NCI-H345 treated with DMSO at 0.1 percent for 48 hours (cell line): Measurements from ENCODE around the gene CLASP1.

Source experiments
- DNase-seq: peaks from one replicate; lab custom pipeline; 2025; ENCODE audit not compliant: unreplicated experiment; lab: John Stamatoyannopoulos, UW

Gene CLASP1

DNA sequence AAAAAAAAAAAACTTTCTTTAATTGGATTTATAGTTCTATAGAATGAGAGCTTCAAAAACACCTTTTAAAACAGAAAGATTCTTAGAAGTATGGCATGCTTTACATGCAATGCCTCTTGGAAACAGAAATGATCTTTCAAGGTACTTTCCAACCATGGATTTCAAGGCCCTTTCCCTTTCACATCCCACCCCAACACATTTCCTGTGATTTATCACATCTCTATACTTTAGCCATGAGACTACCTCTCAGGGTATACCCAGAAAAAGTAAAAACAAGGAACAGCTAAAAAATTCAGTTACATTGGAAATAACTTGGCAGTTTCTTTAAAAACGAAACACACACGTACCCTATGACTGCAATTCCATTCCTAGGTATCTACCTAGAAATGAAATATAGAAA is 103.3 kb downstream of the CLASP1 start:
- DNase-seq = no peak

- no peak for DNase-seq
These were observed 104.0 kb downstream of the CLASP1 start for GRCh38 chr2:121545257-121545656.

DNA sequence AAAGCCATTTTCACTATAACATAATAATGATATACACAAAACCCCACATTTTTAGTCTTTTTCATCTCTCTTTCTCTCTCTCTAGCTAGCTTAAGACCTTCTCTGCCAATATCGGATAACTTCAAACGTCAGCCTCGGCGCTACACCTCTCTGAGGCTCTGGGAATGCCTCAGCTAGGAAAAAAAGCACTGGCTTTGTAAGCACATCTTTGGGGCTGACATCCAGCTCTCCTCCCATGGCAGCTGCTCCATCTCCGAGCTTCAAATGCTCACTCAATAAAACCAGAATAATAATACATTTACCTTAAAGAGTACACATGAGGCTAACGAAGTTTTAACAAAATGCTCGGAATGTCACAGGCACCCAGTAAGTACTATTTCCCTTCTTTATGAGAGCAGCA is 107.8 kb downstream of the CLASP1 start:
- no peak for DNase-seq

- no peak for DNase-seq
These were observed 109.4 kb downstream of the CLASP1 start for GRCh38 chr2:121539750-121540469.

GRCh38 chr2:121536850-121537557 is 112.3 kb downstream of the CLASP1 start:
- no peak for DNase-seq

DNA sequence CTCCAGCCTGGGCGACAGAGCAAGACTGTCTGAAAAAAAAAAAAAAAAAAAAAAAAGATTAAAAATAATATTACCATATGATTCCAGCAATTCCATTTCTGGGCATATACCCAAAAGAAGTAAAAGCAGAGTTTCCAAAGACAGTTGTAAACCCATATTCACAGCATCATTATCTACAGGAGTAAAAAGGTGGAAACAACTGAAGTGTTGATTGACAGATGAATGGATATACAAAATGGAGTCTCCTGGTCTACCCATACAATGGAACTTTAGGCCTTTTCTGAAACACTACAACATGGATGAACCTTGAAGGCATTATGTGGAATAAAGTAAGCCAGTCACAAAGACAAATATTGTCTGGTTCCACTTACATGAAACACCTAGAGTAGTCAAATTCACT is 112.9 kb downstream of the CLASP1 start:
- DNase-seq = no peak

- DNase-seq = no peak
These were observed 115.3 kb downstream of the CLASP1 start for GRCh38 chr2:121534007-121534406.

GRCh38 chr2:121532894-121533293 is 116.4 kb downstream of the CLASP1 start:
- no peak for DNase-seq

- DNase-seq = no peak
These were observed 116.9 kb downstream of the CLASP1 start for GRCh38 chr2:121532347-121532766.

GRCh38 chr2:121530212-121530705 is 119.0 kb downstream of the CLASP1 start:
- peak; percentile 81 for DNase-seq

DNA sequence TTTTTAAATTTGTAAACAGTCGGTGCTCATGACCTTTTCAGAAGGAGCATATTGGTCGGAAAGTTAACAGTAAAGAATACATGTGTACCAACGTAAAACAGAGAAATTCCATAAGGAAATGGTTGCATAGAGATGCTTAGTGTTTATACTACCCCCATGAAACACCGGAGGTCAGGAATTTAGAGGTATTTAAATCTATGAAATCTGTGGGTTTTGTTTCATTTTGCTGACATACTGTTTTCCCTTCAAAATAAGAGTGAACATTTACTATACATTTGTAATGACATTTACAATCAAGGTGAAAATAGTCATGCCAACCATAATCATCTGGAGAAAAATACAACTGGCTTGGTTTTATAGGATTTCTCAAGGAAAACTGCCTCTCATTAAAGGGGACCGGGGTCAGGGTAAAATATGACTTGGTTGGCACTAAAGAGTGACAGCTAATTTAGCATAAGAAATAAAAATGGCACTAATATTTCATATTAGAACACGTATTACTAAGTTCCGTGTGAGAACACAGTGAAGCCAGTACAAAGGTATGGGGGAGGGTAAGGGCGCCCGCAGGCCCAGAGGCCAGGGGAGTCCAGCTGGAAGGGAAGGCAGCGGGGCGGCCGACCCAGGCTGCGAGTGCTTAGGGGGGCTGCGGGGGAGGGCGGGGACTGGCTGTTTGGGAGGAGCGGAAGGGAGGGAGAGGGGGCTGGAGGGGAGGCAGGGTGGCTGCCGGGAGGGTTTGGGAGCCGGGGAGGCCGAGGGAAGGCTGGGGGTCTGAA is 119.6 kb downstream of the CLASP1 start:
- peak; percentile 75 for DNase-seq

- DNase-seq = no peak
These were observed 122.1 kb downstream of the CLASP1 start for GRCh38 chr2:121527009-121527682.

DNA sequence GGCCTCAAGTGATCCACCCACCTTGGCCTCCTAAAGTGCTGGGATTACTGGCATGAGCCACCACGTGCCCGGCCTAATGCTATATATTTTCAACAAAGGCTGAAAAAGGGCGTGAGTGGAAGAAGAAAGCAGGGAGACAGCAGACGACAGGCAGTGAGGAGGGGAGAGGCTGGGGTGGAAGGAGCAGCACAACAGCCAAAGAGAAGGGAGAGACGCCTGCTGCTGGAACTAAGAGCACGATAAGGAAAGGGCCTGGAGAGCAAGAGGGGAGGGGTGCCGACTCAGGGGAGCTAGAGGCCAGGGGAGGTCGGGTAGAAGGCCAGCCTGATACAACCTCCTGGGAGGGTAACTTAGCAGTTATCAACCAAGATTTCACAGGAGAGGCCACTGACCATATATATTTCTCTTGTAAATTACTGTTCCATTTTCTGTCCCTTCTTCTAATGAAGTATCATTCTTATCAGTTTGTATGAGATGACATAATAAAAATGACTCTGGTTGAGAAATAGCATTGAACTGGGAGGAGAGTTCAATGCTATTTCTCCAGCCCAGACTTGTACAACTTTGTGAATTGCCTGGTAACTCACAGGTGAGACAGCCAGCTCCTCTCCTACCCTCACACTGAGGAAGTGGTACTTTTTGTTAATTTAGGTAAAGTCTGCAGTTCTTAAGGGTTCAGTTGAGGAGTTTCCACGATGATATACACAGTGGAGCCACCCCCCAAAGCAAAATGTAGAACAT is 124.4 kb downstream of the CLASP1 start:
- DNase-seq = no peak

GRCh38 chr2:121521359-121521758 is 127.9 kb downstream of the CLASP1 start:
- DNase-seq = no peak

DNA sequence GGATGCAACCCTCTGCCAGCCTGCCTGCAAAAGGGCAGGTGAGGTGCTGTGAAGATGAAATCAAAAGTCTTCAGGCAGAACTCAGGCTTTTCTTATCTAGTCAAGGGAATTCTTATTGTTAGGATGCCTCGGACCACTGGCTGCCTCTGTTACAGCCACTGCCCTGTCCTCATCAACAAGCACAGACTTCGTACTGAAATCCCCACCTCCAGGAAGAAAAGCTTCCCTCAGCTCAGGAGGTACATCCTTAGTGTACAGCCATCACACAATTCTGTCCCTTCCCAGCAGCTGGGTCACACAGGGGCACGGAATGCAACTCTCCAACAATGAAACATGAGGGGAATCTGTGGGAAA is 128.6 kb downstream of the CLASP1 start:
- DNase-seq = no peak

DNA sequence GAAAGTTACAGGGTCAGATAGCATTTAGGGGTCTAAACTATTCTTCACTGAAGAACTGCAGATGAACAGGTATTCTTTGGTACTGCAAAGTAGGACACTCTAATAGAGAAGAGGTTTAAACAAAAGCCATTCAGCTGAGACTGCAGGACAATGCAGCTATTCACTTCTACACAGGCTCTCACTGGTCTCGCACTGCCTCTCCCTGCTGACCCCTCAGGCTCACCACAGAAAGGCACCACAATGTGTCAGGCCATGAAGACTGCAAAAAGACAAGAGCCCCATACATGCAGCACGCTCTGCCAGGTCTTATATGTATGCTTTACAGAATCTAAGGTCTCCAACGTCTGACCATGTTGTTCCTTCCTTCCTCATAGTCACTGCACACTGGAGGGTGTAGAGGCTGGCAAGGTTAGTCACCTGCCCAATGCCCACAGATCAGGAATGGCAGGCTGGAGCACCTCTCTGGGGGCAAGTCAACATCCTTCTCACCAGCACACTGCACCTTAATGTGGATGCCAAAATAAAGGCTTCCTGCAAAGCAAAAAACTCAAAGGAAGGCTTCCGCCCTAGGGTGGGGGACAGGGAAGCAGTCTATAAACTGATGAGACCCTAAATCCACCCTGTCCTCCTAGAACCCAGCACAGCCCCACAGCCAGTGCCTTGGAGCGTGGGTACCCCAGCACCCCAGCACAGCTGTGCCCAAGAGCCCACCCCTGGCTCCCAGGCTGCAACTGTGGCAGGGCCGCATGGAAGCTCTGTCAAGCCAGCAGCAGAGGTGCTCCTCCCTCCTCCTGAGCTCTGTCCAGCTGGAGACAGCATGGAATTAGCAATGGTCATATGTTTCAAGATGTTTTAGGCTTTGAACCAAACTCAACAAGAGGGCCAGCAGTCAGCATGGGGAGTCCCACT is 129.3 kb downstream of the CLASP1 start:
- no peak for DNase-seq

GRCh38 chr2:121519153-121519552 is 130.1 kb downstream of the CLASP1 start:
- no peak for DNase-seq

GRCh38 chr2:121513597-121514333 is 135.5 kb downstream of the CLASP1 start:
- DNase-seq = no peak

DNA sequence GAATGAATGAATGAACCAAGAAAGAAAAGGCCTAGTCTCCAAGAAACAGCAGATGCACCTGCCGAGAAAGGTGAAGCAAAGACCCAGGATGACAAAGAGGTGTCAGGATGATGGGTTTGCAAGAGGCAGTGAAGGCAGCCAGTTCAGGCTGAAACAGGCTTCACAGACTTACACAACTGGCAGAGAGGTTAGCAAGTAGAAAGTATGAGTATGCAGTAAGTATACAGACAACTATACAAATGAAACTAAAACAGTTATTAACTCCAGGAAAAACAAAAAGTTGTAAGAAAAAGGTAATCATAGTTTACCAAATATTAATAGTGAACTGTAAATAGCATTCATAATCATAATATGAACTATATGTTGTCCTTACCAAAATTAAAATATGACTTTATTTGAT is 138.4 kb downstream of the CLASP1 start:
- DNase-seq = no peak
